ENCODE data around the gene PTPRM.

The PTPRM gene

GRCh38 chr18:7626175-7626921, 59.2 kb downstream of the PTPRM start:
- DNase-seq (ENCODE audit: low spot score) (no peak), FAIRE-seq (no peak)

- peak; percentile 68 for DNase-seq (ENCODE audit: low spot score)
These were observed 59.9 kb downstream of the PTPRM start for GRCh38 chr18:7626922-7627440.

GRCh38 chr18:7629416-7629815, 62.3 kb downstream of the PTPRM start:
- FAIRE-seq (no peak), DNase-seq (ENCODE audit: low spot score) (no peak)

More at GRCh38 chr18:7626922-7627440, 59.9 kb downstream of the PTPRM start:
- peak; percentile 81 for FAIRE-seq

- DNase-seq (ENCODE audit: low spot score) (no peak), FAIRE-seq (no peak)
These were observed 63.8 kb downstream of the PTPRM start for GRCh38 chr18:7630731-7631442.

- FAIRE-seq (no peak), DNase-seq (ENCODE audit: low spot score) (no peak)
These were observed 65.3 kb downstream of the PTPRM start for GRCh38 chr18:7632152-7633098.

GRCh38 chr18:7633171-7633570, 66.1 kb downstream of the PTPRM start:
- FAIRE-seq: no peak

GRCh38 chr18:7635948-7636347, 68.8 kb downstream of the PTPRM start:
- no peak for DNase-seq (ENCODE audit: low spot score)
- no peak for FAIRE-seq

More at GRCh38 chr18:7633171-7633570, 66.1 kb downstream of the PTPRM start:
- DNase-seq (ENCODE audit: low spot score): no peak

- no peak for DNase-seq (ENCODE audit: low spot score)
- no peak for FAIRE-seq
These were observed 70.2 kb downstream of the PTPRM start for GRCh38 chr18:7637269-7637668.

- DNase-seq (ENCODE audit: low spot score): no peak
- no peak for FAIRE-seq
These were observed 71.2 kb downstream of the PTPRM start for GRCh38 chr18:7638321-7638720.

- DNase-seq (ENCODE audit: low spot score) (no peak), FAIRE-seq (no peak)
These were observed 74.7 kb downstream of the PTPRM start for GRCh38 chr18:7641813-7642212.

- DNase-seq (ENCODE audit: low spot score) (no peak), FAIRE-seq (no peak)
These were observed 75.3 kb downstream of the PTPRM start for GRCh38 chr18:7642331-7642890.

GRCh38 chr18:7645756-7646155, 78.6 kb downstream of the PTPRM start:
- DNase-seq (ENCODE audit: low spot score): peak; percentile 16
- peak; percentile 79 for FAIRE-seq

- no peak for FAIRE-seq
- no peak for DNase-seq (ENCODE audit: low spot score)
These were observed 79.2 kb downstream of the PTPRM start for GRCh38 chr18:7646174-7646886.

- no peak for FAIRE-seq
- DNase-seq (ENCODE audit: low spot score): no peak
These were observed 80.4 kb downstream of the PTPRM start for GRCh38 chr18:7647500-7647899.

GRCh38 chr18:7657050-7657449, 89.9 kb downstream of the PTPRM start:
- no peak for DNase-seq (ENCODE audit: low spot score)
- FAIRE-seq: no peak

- FAIRE-seq: no peak
- DNase-seq (ENCODE audit: low spot score): no peak
These were observed 90.8 kb downstream of the PTPRM start for GRCh38 chr18:7657937-7658336.

GRCh38 chr18:7658701-7659100, 91.6 kb downstream of the PTPRM start:
- FAIRE-seq (no peak), DNase-seq (ENCODE audit: low spot score) (no peak)

GRCh38 chr18:7661207-7661606, 94.1 kb downstream of the PTPRM start:
- FAIRE-seq: no peak
- DNase-seq (ENCODE audit: low spot score): no peak

GRCh38 chr18:7662866-7663265, 95.8 kb downstream of the PTPRM start:
- FAIRE-seq (no peak), DNase-seq (ENCODE audit: low spot score) (no peak)
